Measurements from ENCODE around the gene PJA1. TPM values are rescaled to one million over a fixed set of nuclear protein-coding genes. Genes with fewer than 3 reads are reported as not detected.

The PJA1 gene
- total RNA-seq, 3 donors from 2014 or later (not counting 1 experiment from before 2014, with no cell fraction given), result 18.5 to 23.4 (median 22.0) TPM

- no peak overlapping the region for H3K27ac Mint-ChIP-seq
- H3K4me1 ChIP-seq (ENCODE audit: control insufficient read depth, insufficient read depth, low read length), result no peaks in the 10 kb centered on the region
- no peak for ATAC-seq
- H3K9me3 ChIP-seq (ENCODE audit: control insufficient read depth, insufficient read depth, low read length), result no peaks in the 10 kb centered on the region
- intact Hi-C loops (cut with micrococcal nuclease), result no loop called here
- no peak overlapping the region for H3K27ac ChIP-seq (ENCODE audit: low read length)
- no peak for TF ChIP-seq CTCF (IDR thresholded peaks at IDR 0.05)
- H3K27me3 Mint-ChIP-seq (ENCODE audit: low read depth in 2 of 2), result peaks cover 0 to 13% of the 10 kb centered on the region in 2 donors
- no peaks in the 10 kb centered on the region for H3K36me3 Mint-ChIP-seq
- H3K4me3 Mint-ChIP-seq, result no peak overlapping the region
- no peaks in the 10 kb centered on the region for H3K36me3 ChIP-seq (ENCODE audit: control insufficient read depth, insufficient read depth, low read length)
- no peaks in the 10 kb centered on the region for H3K27me3 ChIP-seq (ENCODE audit: control insufficient read depth, insufficient read depth, low read length)
- H3K4me3 ChIP-seq (ENCODE audit: low read length), result no peak overlapping the region
- no peaks in the 10 kb centered on the region for H3K4me1 Mint-ChIP-seq
- no peak for DNase-seq
- no peaks in the 10 kb centered on the region for H3K9me3 Mint-ChIP-seq
- 35% methylated on average over 28 of the region's 28 CpGs for WGBS (ENCODE audit: insufficient coverage)
These were observed 15.6 kb downstream of the PJA1 start for GRCh38 chrX:69149466-69150280.

GRCh38 chrX:69148946-69149345 is 16.3 kb downstream of the PJA1 start:
- no peak overlapping the region for H3K4me3 Mint-ChIP-seq
- Histone ChIP-seq H3K36me3 (ENCODE audit: control insufficient read depth, insufficient read depth, low read length) (no peaks in the 10 kb centered on the region), H3K4me1 (ENCODE audit: control insufficient read depth, insufficient read depth, low read length) (no peaks in the 10 kb centered on the region), H3K27me3 (ENCODE audit: control insufficient read depth, insufficient read depth, low read length) (no peaks in the 10 kb centered on the region), H3K9me3 (ENCODE audit: control insufficient read depth, insufficient read depth, low read length) (no peaks in the 10 kb centered on the region), H3K4me3 (ENCODE audit: low read length) (no peak overlapping the region), H3K27ac (ENCODE audit: low read length) (no peak overlapping the region)
- no peaks in the 10 kb centered on the region for H3K36me3 Mint-ChIP-seq
- no peaks in the 10 kb centered on the region for H3K4me1 Mint-ChIP-seq
- DNase-seq (no peak), ATAC-seq (no peak)
- no peak overlapping the region for H3K27ac Mint-ChIP-seq
- 45% methylated on average over 5 of the region's 5 CpGs for WGBS (ENCODE audit: insufficient coverage)
- no peak for TF ChIP-seq CTCF (IDR thresholded peaks at IDR 0.05)
- intact Hi-C loops (cut with micrococcal nuclease), result no loop called here
- H3K27me3 Mint-ChIP-seq (ENCODE audit: low read depth in 2 of 2), result peaks cover 0 to 13% of the 10 kb centered on the region in 2 donors
- no peaks in the 10 kb centered on the region for H3K9me3 Mint-ChIP-seq

- Mint-ChIP-seq H3K4me3 (no peak overlapping the region), H3K27ac (no peak overlapping the region), H3K27me3 (ENCODE audit: low read depth in 2 of 2) (peaks cover 0 to 13% of the 10 kb centered on the region in 2 donors), H3K9me3 (no peaks in the 10 kb centered on the region), H3K36me3 (no peaks in the 10 kb centered on the region), H3K4me1 (no peaks in the 10 kb centered on the region)
- H3K4me1 ChIP-seq (ENCODE audit: control insufficient read depth, insufficient read depth, low read length), result no peaks in the 10 kb centered on the region
- no peak overlapping the region for H3K27ac ChIP-seq (ENCODE audit: low read length)
- no peak for TF ChIP-seq CTCF (IDR thresholded peaks at IDR 0.05)
- no peaks in the 10 kb centered on the region for H3K36me3 ChIP-seq (ENCODE audit: control insufficient read depth, insufficient read depth, low read length)
- H3K4me3 ChIP-seq (ENCODE audit: low read length), result no peak overlapping the region
- intact Hi-C loops (cut with micrococcal nuclease), result no loop called here
- ATAC-seq (no peak), DNase-seq (no peak)
- no peaks in the 10 kb centered on the region for H3K9me3 ChIP-seq (ENCODE audit: control insufficient read depth, insufficient read depth, low read length)
- no peaks in the 10 kb centered on the region for H3K27me3 ChIP-seq (ENCODE audit: control insufficient read depth, insufficient read depth, low read length)
- 82% methylated on average over 1 of the region's 4 CpGs for WGBS (ENCODE audit: insufficient coverage)
These were observed 18.5 kb downstream of the PJA1 start for GRCh38 chrX:69146739-69147138.

GRCh38 chrX:69145714-69146113 is 19.5 kb downstream of the PJA1 start:
- H3K27ac Mint-ChIP-seq, result no peak overlapping the region
- no peaks in the 10 kb centered on the region for H3K4me1 ChIP-seq (ENCODE audit: control insufficient read depth, insufficient read depth, low read length)
- H3K9me3 ChIP-seq (ENCODE audit: control insufficient read depth, insufficient read depth, low read length), result no peaks in the 10 kb centered on the region
- H3K27ac ChIP-seq (ENCODE audit: low read length), result no peak overlapping the region
- H3K36me3 ChIP-seq (ENCODE audit: control insufficient read depth, insufficient read depth, low read length), result no peaks in the 10 kb centered on the region
- peaks cover 0 to 5% of the 10 kb centered on the region in 2 donors for H3K27me3 Mint-ChIP-seq (ENCODE audit: low read depth in 2 of 2)
- TF ChIP-seq CTCF (IDR thresholded peaks at IDR 0.05), result no peak
- H3K36me3 Mint-ChIP-seq, result no peaks in the 10 kb centered on the region
- H3K4me1 Mint-ChIP-seq, result no peaks in the 10 kb centered on the region
- H3K4me3 Mint-ChIP-seq, result no peak overlapping the region
- WGBS (ENCODE audit: insufficient coverage), result 92% methylated on average over 5 of the region's 5 CpGs
- H3K9me3 Mint-ChIP-seq, result no peaks in the 10 kb centered on the region
- no peak for ATAC-seq
- no peak for DNase-seq
- intact Hi-C loops (cut with micrococcal nuclease), result no loop called here
- no peaks in the 10 kb centered on the region for H3K27me3 ChIP-seq (ENCODE audit: control insufficient read depth, insufficient read depth, low read length)
- no peak overlapping the region for H3K4me3 ChIP-seq (ENCODE audit: low read length)

Measured in natural killer cell (primary cell).